Activated T-cell treated with anti-CD3 and anti-CD28 coated beads, Interleukin-2, amount 50 U/mL, for 72 hours (primary cell): ENCODE results near the gene ATL1. TPM values are rescaled to one million over a fixed set of nuclear protein-coding genes. Genes with fewer than 3 reads are reported as not detected.

ENCODE experiments used
- ATAC-seq, 2 donors: fragments of 150-1000 bp; cut with Tn5 transposase; replicated peaks in 1 of 2; 2 replicates each; pipeline ENCODE4 v1.10.0; 2021; ENCODE audit warnings: moderate library complexity in 2 of 2, mild to moderate bottlenecking in 1 of 2
- DNase-seq, 2 donors: peaks; one replicate each; pipeline ENCODE4 v3.0.0; 2021 to 2022; ENCODE audit warnings: mixed read lengths in 1 of 2
- H3K27ac Mint-ChIP-seq: one replicate; pipeline ENCODE4 v1.8.0; 2022; ENCODE audit warnings: mild to moderate bottlenecking, moderate library complexity, mixed read lengths
- H3K27me3 Mint-ChIP-seq: one replicate; pipeline ENCODE4 v1.8.0; 2022; ENCODE audit warnings: low read depth, mixed read lengths
- H3K36me3 Mint-ChIP-seq, 2 donors: one replicate each; pipeline ENCODE4 v1.8.0; 2022; ENCODE audit warnings: mixed read lengths in 2 of 2, mild to moderate bottlenecking in 1 of 2; ENCODE audit not compliant: insufficient read depth in 2 of 2
- H3K4me1 Mint-ChIP-seq: one replicate; pipeline ENCODE4 v1.8.0; 2022; ENCODE audit warnings: low read depth, mixed read lengths
- H3K4me3 Mint-ChIP-seq, 2 donors: one replicate each; pipeline ENCODE4 v1.8.0; 2022; ENCODE audit warnings: mild to moderate bottlenecking in 2 of 2, mixed read lengths in 2 of 2, moderate library complexity in 2 of 2
- H3K9me3 Mint-ChIP-seq, 2 donors: one replicate each; pipeline ENCODE4 v1.8.0; 2022; ENCODE audit warnings: mixed read lengths in 2 of 2
- total RNA-seq, 2 donors: library from RNA; stranded (reverse); gene quantifications; one replicate each; pipeline ENCODE4 v1.2.3, GENCODE V29; 2022

ATL1 gene
- total RNA-seq, 2 donors from 2014 or later: 0.77 to 0.93 TPM

DNA sequence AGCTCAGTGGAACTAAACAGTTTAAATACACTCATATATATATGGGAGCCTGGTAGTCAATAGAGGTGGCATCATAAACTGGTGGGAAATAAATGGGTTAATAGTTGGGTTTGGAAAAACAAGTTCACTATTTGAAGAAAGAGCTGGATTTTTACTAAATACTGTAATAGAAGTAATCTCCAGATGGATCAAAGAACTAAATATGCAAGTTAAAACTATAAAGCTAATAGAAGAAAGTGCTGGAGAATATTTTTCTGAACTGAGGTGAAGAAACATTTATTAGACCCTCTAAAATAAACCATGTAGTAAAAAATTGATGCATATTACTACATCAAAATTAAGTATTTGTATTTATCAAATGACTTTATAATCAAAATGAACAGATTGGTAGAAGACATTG is 38.8 kb downstream of the ATL1 start:
- Mint-ChIP-seq H3K9me3 (no peaks in the 10 kb centered on the region), H3K36me3 (no peaks in the 10 kb centered on the region), H3K27me3 (no peaks in the 10 kb centered on the region), H3K27ac (no peak overlapping the region), H3K4me1 (no peaks in the 10 kb centered on the region), H3K4me3 (no peak overlapping the region)
- no peak for DNase-seq
- ATAC-seq: no peak

DNA sequence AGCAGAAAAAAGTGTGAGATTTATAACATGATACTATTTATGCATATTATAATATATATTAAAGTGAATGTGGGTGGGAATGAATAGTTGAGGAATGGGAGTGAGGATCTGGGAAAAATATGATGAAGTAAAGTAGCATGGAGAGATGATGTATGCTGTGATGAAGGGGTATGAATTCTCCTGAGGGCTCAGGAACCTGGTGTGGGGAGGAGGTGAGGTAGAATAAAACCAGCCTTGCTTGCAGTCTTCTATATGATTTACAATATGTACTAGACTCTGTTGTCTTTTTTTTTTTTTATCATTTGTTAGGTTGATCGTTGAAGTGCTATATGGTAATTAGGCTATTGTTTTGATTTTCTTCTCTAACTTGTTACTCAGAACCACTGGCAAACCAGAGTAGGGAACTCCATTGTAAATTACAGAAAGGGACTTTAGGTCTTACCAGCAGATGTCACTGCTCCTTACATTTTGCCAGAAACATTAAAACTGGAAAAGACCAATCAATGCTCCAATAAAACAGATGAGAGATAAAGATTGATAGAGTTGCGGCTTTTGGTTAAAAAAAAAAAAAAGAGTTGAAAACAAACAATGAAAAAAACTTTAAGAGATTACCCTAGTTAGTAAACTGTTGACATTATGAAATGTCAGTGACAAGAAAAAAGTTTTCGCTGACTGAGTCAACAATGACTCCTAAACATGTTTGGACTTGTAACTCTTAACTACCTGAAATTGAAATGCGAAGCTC is 39.9 kb downstream of the ATL1 start:
- peak; percentile 25 to 29 for ATAC-seq
- peak overlapping the region; percentile 27 for H3K27ac Mint-ChIP-seq
- no peak overlapping the region for H3K4me3 Mint-ChIP-seq
- DNase-seq: no peak
- no peaks in the 10 kb centered on the region for H3K36me3 Mint-ChIP-seq
- no peaks in the 10 kb centered on the region for H3K27me3 Mint-ChIP-seq
- H3K9me3 Mint-ChIP-seq: no peaks in the 10 kb centered on the region
- no peaks in the 10 kb centered on the region for H3K4me1 Mint-ChIP-seq

DNA sequence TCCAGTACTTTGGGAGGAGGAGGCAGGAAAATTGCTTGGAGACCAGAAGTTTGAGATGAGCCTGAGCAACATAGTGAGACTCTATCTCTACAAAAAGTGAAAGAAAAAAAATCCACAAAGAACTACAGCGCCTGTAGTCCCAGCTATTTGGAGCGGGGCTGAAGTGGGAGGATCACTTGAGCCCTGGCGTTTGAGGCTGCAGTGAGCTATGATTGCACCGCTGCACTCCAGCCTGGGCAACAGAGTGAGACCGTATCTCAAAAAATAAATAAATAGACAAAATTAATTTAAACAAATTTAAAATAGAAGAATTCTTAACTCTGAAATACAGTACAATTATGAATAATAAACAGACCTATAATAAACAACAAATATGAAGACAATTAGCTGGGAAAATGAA is 40.9 kb downstream of the ATL1 start:
- H3K27ac Mint-ChIP-seq: no peak overlapping the region
- H3K4me1 Mint-ChIP-seq: no peaks in the 10 kb centered on the region
- H3K27me3 Mint-ChIP-seq: no peaks in the 10 kb centered on the region
- no peaks in the 10 kb centered on the region for H3K9me3 Mint-ChIP-seq
- DNase-seq (no peak), ATAC-seq (no peak)
- no peaks in the 10 kb centered on the region for H3K36me3 Mint-ChIP-seq
- no peak overlapping the region for H3K4me3 Mint-ChIP-seq

DNA sequence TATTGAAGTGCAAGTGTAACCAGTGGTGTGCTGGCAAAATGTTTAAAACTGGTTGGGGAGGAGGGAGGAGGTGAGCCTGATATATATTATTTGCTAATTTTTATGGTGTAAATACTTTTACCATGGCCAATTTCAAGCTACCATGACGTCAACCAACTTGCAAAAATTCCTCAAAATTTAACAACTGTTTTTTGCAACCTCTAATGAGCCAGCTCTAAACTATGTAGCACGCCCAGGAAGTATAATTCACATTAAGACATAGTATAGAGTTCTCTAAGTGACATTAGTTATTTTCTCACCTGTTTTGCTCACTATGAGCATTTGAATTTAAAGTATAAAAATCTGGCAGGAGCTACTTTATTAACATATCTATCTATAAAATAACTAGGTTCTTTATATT is 41.4 kb downstream of the ATL1 start:
- no peaks in the 10 kb centered on the region for H3K27me3 Mint-ChIP-seq
- H3K9me3 Mint-ChIP-seq: no peaks in the 10 kb centered on the region
- H3K36me3 Mint-ChIP-seq: no peaks in the 10 kb centered on the region
- no peak for ATAC-seq
- H3K4me3 Mint-ChIP-seq: no peak overlapping the region
- no peak overlapping the region for H3K27ac Mint-ChIP-seq
- DNase-seq: no peak
- no peaks in the 10 kb centered on the region for H3K4me1 Mint-ChIP-seq

DNA sequence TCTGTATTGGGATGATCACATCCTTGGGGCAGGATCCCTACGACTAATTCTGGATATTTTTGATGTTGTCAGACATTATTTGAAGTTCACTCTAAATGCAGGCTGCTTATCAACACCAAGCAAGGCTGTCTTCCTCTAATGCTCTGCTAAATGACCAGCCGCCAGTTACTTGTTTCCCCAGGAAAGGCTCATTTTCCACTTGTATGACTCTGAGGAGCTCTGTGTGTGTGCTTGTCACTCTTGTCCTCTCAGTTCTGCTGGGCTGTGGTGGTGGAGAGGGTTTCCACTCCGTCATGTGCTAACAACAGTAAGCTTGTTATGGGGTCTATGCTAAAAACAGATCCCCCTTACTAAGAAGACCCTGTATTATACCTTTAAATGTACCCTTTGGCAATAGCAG is 42.1 kb downstream of the ATL1 start:
- Mint-ChIP-seq H3K9me3 (no peaks in the 10 kb centered on the region), H3K36me3 (no peaks in the 10 kb centered on the region), H3K27ac (no peak overlapping the region), H3K4me1 (peaks cover under 1% of the 10 kb centered on the region), H3K4me3 (no peak overlapping the region), H3K27me3 (no peaks in the 10 kb centered on the region)
- ATAC-seq: no peak
- DNase-seq: no peak

DNA sequence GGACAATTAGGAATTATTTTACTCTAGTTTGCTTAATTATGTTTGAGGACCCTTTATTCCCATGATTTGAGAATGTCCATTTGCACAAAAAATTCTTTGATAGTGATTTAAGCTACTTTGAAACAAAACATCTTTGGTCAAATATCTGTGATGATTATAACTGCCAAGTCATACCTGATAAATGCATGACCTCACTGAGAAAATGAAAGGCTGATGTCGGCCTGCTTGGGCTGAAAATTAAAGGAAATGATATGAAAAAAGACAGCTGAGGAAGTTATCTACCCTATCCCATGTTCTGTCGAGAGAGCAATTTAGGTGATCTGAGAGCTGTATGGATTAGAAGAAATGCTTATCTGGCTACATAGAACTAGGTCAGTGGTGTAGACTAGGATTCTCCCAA is 43.6 kb downstream of the ATL1 start:
- Mint-ChIP-seq H3K36me3 (no peaks in the 10 kb centered on the region), H3K27me3 (no peaks in the 10 kb centered on the region), H3K4me3 (no peak overlapping the region), H3K9me3 (no peaks in the 10 kb centered on the region), H3K27ac (no peak overlapping the region), H3K4me1 (peaks cover 7% of the 10 kb centered on the region)
- no peak for ATAC-seq
- no peak for DNase-seq

DNA sequence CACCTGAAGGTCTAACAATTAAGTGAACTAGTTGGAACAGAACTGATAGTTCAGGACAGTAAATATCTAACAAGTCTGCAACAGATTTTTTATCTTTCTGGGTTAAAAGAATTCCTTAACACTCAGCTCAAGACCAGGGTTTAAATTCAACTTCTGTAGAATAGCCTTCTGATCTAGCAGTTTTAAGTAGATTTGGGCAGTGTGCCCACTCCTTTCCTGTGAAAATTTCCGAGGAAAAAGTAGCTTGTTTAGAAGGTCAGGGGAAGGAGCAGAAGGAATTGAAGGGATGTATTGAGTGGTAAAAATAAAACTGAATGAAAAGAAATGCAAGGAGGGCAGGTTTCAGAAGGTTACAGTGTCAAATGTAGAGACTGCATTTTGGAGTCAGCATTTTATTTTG is 45.8 kb downstream of the ATL1 start:
- peaks cover 7% of the 10 kb centered on the region for H3K4me1 Mint-ChIP-seq
- no peak overlapping the region for H3K27ac Mint-ChIP-seq
- DNase-seq (no peak), ATAC-seq (no peak)
- no peak overlapping the region for H3K4me3 Mint-ChIP-seq
- H3K36me3 Mint-ChIP-seq: no peaks in the 10 kb centered on the region
- no peaks in the 10 kb centered on the region for H3K27me3 Mint-ChIP-seq
- H3K9me3 Mint-ChIP-seq: no peaks in the 10 kb centered on the region

DNA sequence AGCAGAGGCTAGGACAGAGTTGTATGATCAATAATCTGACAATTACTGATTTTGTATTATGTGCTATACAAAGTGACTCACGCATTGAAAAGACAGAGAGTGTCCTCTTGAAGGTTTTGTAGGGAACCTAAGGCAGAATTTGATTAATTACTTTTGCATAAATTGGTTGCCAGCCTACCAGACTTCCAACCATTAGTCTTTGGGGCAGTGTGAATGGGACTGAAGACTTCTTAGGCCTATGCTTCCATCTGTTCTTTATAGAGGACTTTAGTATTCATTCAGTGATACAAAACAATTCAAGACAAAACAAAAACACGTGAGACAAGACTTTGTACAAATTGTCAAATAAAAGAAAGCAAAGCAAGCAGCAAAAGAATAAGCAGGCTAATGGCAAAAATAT is 46.5 kb downstream of the ATL1 start:
- Mint-ChIP-seq H3K27ac (no peak overlapping the region), H3K36me3 (no peaks in the 10 kb centered on the region), H3K27me3 (no peaks in the 10 kb centered on the region), H3K4me3 (no peak overlapping the region), H3K9me3 (no peaks in the 10 kb centered on the region), H3K4me1 (peaks cover 7% of the 10 kb centered on the region)
- ATAC-seq: no peak
- no peak for DNase-seq

DNA sequence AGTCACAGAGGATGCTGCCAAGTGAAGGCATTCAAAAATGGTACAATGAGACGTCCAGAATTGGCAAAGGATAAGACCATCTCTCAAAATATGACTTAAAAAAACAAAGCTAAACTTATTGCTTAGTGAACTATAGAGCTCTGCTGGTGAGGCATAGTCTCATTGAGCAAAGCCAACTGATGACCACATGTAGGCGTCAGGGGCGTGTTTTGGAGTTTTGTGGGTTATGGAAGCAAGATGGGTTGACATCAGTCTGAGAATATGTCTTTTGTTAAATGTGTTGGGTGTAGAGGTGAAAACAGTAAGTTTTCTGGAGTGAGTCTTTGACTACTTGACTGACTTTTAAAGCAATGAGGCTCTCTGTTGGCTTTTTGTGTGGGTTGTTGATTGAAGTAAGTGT is 47.2 kb downstream of the ATL1 start:
- Mint-ChIP-seq H3K36me3 (no peaks in the 10 kb centered on the region), H3K4me1 (peaks cover 7% of the 10 kb centered on the region), H3K27me3 (no peaks in the 10 kb centered on the region), H3K4me3 (no peak overlapping the region), H3K27ac (no peak overlapping the region), H3K9me3 (no peaks in the 10 kb centered on the region)
- ATAC-seq (peak; percentile 94 to 96), DNase-seq (peak; percentile 52 to 53)

DNA sequence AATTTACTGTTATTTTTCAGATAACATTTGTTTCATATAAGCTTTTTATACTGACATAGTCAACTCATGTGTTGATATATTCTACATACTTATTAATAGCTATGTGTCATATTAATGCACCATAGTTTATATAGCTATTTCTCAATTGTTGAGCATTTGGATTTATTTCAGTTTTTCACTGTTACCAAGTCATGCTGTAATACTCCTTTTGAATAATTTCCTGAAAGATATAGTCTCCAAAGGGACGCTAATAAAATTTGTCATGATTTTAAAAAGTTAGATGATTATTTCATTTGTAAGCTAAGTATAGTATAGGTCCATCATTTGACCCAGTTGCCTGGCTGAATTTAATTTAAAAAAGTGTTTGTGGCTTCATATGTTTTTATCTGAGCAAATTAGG is 47.8 kb downstream of the ATL1 start:
- Mint-ChIP-seq H3K27ac (no peak overlapping the region), H3K9me3 (no peaks in the 10 kb centered on the region), H3K27me3 (no peaks in the 10 kb centered on the region), H3K4me1 (peaks cover 7% of the 10 kb centered on the region), H3K4me3 (no peak overlapping the region), H3K36me3 (no peaks in the 10 kb centered on the region)
- DNase-seq (no peak), ATAC-seq (no peak)

DNA sequence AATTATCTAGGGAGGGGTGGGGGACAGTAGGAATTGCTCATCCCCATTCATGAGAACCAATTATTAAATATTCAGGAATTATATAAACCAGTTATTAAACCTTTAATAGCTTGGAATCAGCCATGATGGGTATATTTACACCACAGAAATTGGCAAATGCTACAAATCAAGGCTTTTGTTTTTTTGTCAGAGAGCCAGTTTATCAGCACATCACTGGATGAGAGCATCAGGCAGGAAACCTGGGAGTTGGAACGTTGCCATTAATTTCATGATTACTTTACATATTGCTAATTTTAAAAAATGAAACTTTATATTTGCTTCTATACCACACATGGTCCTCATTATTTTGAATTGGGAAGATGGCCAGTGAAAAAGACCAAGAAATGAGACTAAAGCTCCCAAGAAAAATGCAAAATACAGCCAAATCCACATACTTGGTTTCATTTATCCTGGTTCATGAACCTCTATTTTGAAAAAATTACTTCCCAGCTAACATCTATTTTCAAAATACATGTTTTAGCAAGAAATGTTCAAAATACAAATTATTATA is 48.4 kb downstream of the ATL1 start:
- H3K9me3 Mint-ChIP-seq: no peaks in the 10 kb centered on the region
- H3K27ac Mint-ChIP-seq: no peak overlapping the region
- ATAC-seq: no peak
- H3K27me3 Mint-ChIP-seq: no peaks in the 10 kb centered on the region
- no peak overlapping the region for H3K4me3 Mint-ChIP-seq
- peaks cover 7% of the 10 kb centered on the region for H3K4me1 Mint-ChIP-seq
- no peak for DNase-seq
- no peaks in the 10 kb centered on the region for H3K36me3 Mint-ChIP-seq

DNA sequence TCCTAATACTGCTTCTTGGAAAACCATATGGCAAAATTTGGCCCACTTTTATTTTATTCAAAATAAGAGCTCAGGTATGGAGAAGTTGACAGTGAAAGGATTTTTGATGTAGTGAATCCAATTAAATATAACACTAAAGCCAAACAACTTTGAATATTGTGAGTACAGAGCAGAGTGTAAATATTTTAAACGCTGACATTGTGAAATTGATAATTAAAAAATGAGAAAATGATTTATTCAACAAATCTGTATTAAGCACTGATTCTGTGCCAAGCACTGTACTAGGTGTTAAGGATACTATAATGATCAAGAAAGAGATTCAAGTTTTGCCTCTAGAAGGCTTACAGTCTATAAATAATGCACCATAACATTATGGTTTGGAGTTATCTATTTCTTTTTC is 50.5 kb downstream of the ATL1 start:
- DNase-seq (no peak), ATAC-seq (no peak)
- Mint-ChIP-seq H3K36me3 (no peaks in the 10 kb centered on the region), H3K4me3 (no peak overlapping the region), H3K9me3 (no peaks in the 10 kb centered on the region), H3K27me3 (no peaks in the 10 kb centered on the region), H3K27ac (no peak overlapping the region), H3K4me1 (peaks cover 7% of the 10 kb centered on the region)

DNA sequence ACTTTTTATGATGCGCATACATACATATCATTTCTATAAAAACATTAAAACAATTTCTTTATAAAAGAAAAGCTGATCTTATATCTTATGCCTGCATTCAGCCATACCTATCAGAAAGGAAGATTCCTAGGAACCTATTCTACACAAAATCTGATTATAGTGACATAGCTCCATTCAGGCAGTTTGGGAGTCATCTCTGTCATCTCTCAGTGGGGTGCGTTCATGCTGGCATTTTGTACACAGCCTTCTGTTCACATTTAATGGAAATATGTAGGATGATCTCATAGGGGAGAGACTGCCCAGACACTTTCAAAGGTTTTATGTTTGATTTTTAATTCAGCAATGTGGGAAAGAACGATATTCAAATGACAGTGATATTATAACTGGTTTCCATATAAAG is 52.9 kb downstream of the ATL1 start:
- H3K27ac Mint-ChIP-seq: no peak overlapping the region
- ATAC-seq: no peak
- H3K4me1 Mint-ChIP-seq: no peaks in the 10 kb centered on the region
- no peak for DNase-seq
- no peaks in the 10 kb centered on the region for H3K9me3 Mint-ChIP-seq
- no peaks in the 10 kb centered on the region for H3K36me3 Mint-ChIP-seq
- no peak overlapping the region for H3K4me3 Mint-ChIP-seq
- no peaks in the 10 kb centered on the region for H3K27me3 Mint-ChIP-seq

DNA sequence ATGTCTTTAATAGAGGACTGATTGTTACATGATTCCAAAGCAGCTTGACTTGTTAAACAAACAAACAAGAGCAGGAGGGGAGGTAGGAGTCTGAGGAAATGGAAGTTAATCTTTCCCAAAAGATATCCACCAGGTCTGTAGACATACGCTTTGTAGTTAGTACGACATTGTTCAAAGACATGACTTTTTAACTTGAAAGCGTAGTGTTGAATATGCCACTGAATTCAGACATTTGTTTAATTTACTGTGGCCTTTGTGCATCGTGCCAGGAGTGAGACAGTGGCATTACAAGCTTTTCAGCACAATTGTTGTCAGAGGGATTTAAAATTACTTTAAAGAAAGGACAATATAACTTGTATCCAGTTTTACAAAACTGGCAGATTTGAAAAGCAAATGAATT is 55.1 kb downstream of the ATL1 start:
- no peaks in the 10 kb centered on the region for H3K4me1 Mint-ChIP-seq
- H3K27ac Mint-ChIP-seq: no peak overlapping the region
- ATAC-seq (no peak), DNase-seq (no peak)
- no peaks in the 10 kb centered on the region for H3K9me3 Mint-ChIP-seq
- H3K27me3 Mint-ChIP-seq: no peaks in the 10 kb centered on the region
- H3K36me3 Mint-ChIP-seq: no peaks in the 10 kb centered on the region
- no peak overlapping the region for H3K4me3 Mint-ChIP-seq
